GM23338 (cell line): ENCODE data around the gene NUDT21. TPM values are rescaled to one million over a fixed set of nuclear protein-coding genes. Genes with fewer than 3 reads are reported as not detected.

Experiments used
- ATAC-seq: fragments of 200-7000 bp; cut with Tn5 transposase; 3 replicates; pipeline ENCODE4 v1.9.1; 2020
- DNase-seq: peaks from one replicate; pipeline ENCODE4 v3.0.0-alpha.2; 2015; ENCODE audit warnings: low spot score
- H2AFZ ChIP-seq: fragments of 200-600 bp; sonication (generic); 2 replicates; pipeline ENCODE4 v1.8.0; 2016; ENCODE audit warnings: antibody characterized with exemption, mild to moderate bottlenecking, moderate library complexity
- H3F3A ChIP-seq: fragments of 200-600 bp; sonication (generic); replicated peaks from 2 replicates; pipeline ENCODE4 v1.8.0; 2017; ENCODE audit warnings: antibody characterized with exemption, mixed run types, low read depth
- H3K27ac ChIP-seq: fragments of 200-600 bp; sonication (generic); 2 replicates; pipeline ENCODE4 v1.6.1; 2016; ENCODE audit warnings: low read depth
- H3K27me3 ChIP-seq: fragments of 200-600 bp; sonication (generic); 2 replicates; pipeline ENCODE4 v1.8.0; 2016; ENCODE audit warnings: mild to moderate bottlenecking, mixed run types, moderate library complexity; ENCODE audit not compliant: insufficient read depth
- H3K36me3 ChIP-seq: fragments of 200-600 bp; sonication (generic); 2 replicates; pipeline ENCODE4 v1.8.0; 2016; ENCODE audit warnings: mild to moderate bottlenecking; ENCODE audit not compliant: insufficient read depth
- H3K4me1 ChIP-seq: fragments of 200-600 bp; sonication (generic); 2 replicates; pipeline ENCODE4 v1.8.0; 2016; ENCODE audit warnings: mild to moderate bottlenecking, moderate library complexity; ENCODE audit not compliant: insufficient read depth
- H3K4me2 ChIP-seq: fragments of 200-600 bp; sonication (generic); 2 replicates; pipeline ENCODE4 v1.7.1; 2017; ENCODE audit warnings: mixed run types
- H3K4me3 ChIP-seq: fragments of 200-600 bp; sonication (generic); 2 replicates; pipeline ENCODE4 v1.6.1; 2016; ENCODE audit warnings: mixed run types
- H3K79me2 ChIP-seq: fragments of 200-600 bp; sonication (generic); replicated peaks from 2 replicates; pipeline ENCODE4 v1.8.0; 2017; ENCODE audit warnings: mild to moderate bottlenecking; ENCODE audit not compliant: insufficient read depth
- H3K9me2 ChIP-seq: fragments of 200-600 bp; sonication (generic); 2 replicates; pipeline ENCODE4 v1.8.0; 2017; ENCODE audit not compliant: insufficient read depth
- H4K20me1 ChIP-seq: fragments of 200-600 bp; sonication (generic); replicated peaks from 2 replicates; pipeline ENCODE4 v1.8.0; 2017; ENCODE audit warnings: mild to moderate bottlenecking; ENCODE audit not compliant: insufficient read depth
- H3K27ac Mint-ChIP-seq: 2 replicates; pipeline ENCODE4 v1.8.0; 2020; ENCODE audit warnings: inconsistent platforms, mild to moderate bottlenecking, moderate library complexity, mixed read lengths
- H3K27me3 Mint-ChIP-seq: 3 replicates; pipeline ENCODE4 v1.8.0; 2022; ENCODE audit warnings: low read depth, mild to moderate bottlenecking, moderate library complexity, mixed read lengths, inconsistent platforms; ENCODE audit not compliant: insufficient read depth, poor library complexity
- H3K36me3 Mint-ChIP-seq: 3 replicates; pipeline ENCODE4 v1.8.0; 2021; ENCODE audit warnings: low read depth, mild to moderate bottlenecking, inconsistent platforms, moderate library complexity, mixed read lengths
- H3K4me1 Mint-ChIP-seq: 3 replicates; pipeline ENCODE4 v1.8.0; 2020; ENCODE audit warnings: mild to moderate bottlenecking, inconsistent platforms, mixed read lengths
- H3K4me3 Mint-ChIP-seq: 3 replicates; pipeline ENCODE4 v1.8.0; 2021; ENCODE audit warnings: moderate library complexity, mild to moderate bottlenecking, inconsistent platforms, mixed read lengths
- H3K9me3 Mint-ChIP-seq: 3 replicates; pipeline ENCODE4 v1.8.0; 2020; ENCODE audit warnings: moderate library complexity, mild to moderate bottlenecking, inconsistent platforms, mixed read lengths
- CREB1 ChIP-seq: fragments of 250-450 bp; sonication (Bioruptor Pico); IDR thresholded peaks from 2 replicates; pipeline ENCODE4 v1.5.0; 2020; ENCODE audit warnings: low read depth, mild to moderate bottlenecking, moderate library complexity
- EZH2phosphoT487 ChIP-seq: fragments of 200-600 bp; sonication (generic); IDR thresholded peaks from one replicate; pipeline ENCODE4 v1.8.1; 2018; ENCODE audit warnings: antibody characterized with exemption; ENCODE audit not compliant: unreplicated experiment
- JUNB ChIP-seq: IDR thresholded peaks from one replicate; pipeline ENCODE4 v1.6.1; 2016; ENCODE audit warnings: antibody characterized with exemption; ENCODE audit not compliant: unreplicated experiment
- NANOG ChIP-seq: IDR thresholded peaks from 2 replicates; pipeline ENCODE4 v1.6.1; 2016; ENCODE audit warnings: antibody characterized with exemption, borderline replicate concordance
- POLR2AphosphoS5 ChIP-seq: IDR thresholded peaks from 2 replicates; pipeline ENCODE4 v1.6.1; 2016; ENCODE audit warnings: antibody characterized with exemption, low read depth
- STAT1 ChIP-seq: IDR thresholded peaks from one replicate; pipeline ENCODE4 v1.6.1; 2016; ENCODE audit warnings: antibody characterized with exemption; ENCODE audit not compliant: unreplicated experiment
- ZNF114 ChIP-seq: fragments of 250-450 bp; sonication (Bioruptor Pico); IDR thresholded peaks from 2 replicates; pipeline ENCODE4 v1.5.0; 2020; ENCODE audit warnings: mild to moderate bottlenecking, moderate library complexity
- ZNF331 ChIP-seq: fragments of 250-450 bp; sonication (Bioruptor Pico); IDR thresholded peaks from 2 replicates; pipeline ENCODE4 v1.5.0; 2020; ENCODE audit warnings: low read depth, mild to moderate bottlenecking, moderate library complexity
- polyA plus RNA-seq: library from polyadenylated mRNA; unstranded; fragments of >200 nt; fragmentation: Nextera tagmentation; extraction: Ambion mirVana; gene quantifications from 2 replicates; pipeline ENCODE4 v1.2.1, GENCODE V29; 2016
- total RNA-seq: library from RNA; depleted of rRNA; stranded (reverse); fragments of >200 nt; shearing (Covaris generic); gene quantifications from 2 replicates; pipeline ENCODE4 v1.2.3, GENCODE V29; 2014
- TF ChIP-seq, protein P1 (sequence below): fragments of 250-450 bp; sonication (Bioruptor Pico); IDR thresholded peaks from 2 replicates; pipeline ENCODE4 v1.5.0; 2020; ENCODE audit warnings: mild to moderate bottlenecking, moderate library complexity
- TF ChIP-seq, protein P2 (sequence below): IDR thresholded peaks from one replicate; pipeline ENCODE4 v1.6.1; 2018; ENCODE audit warnings: antibody characterized with exemption; ENCODE audit not compliant: unreplicated experiment
- TF ChIP-seq, protein P3 (sequence below), 2 experiments: fragments of 200-600 bp in 1 of 2; sonication (generic) in 1 of 2; conservative IDR thresholded peaks; 2 replicates each; pipeline versions ENCODE4 v1.5.1 to v1.6.1; 2016 to 2017; ENCODE audit warnings: antibody characterized with exemption in 2 of 2, low read depth in 2 of 2, mild to moderate bottlenecking in 2 of 2, moderate library complexity in 1 of 2
- TF ChIP-seq, protein P4 (sequence below): IDR thresholded peaks from 2 replicates; pipeline ENCODE4 v1.6.1; 2016; ENCODE audit warnings: antibody characterized with exemption

The NUDT21 gene
- total and polyA plus RNA-seq, 2 experiments from 2014 or later, result 83.4 to 132 TPM

DNA sequence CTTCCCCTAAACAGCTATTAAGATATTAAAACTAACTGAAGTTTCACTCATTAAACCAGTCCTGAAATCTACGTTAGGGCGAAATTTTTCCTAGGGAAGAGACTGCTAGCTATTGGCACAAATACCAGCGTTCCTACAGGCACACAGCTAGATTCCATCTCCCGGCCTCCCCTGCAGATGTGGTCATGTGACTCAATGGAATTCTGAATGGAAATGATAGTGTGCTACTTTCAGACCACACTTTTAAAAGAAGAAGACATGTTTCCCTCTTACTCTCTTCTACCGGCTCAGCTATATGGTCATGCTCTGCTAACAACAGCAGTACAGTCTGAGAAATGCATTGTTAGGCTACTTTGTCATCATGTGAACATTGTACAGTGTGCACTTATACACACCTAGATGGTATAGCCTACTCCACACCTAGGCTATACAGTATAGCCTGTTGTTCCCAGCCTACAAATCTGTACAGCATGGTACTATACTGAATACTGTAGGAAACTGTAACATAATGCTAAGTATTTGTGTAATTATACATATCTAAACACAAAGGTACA is 31.6 kb upstream of the NUDT21 start (continued):
- TF ChIP-seq, protein P1, sequence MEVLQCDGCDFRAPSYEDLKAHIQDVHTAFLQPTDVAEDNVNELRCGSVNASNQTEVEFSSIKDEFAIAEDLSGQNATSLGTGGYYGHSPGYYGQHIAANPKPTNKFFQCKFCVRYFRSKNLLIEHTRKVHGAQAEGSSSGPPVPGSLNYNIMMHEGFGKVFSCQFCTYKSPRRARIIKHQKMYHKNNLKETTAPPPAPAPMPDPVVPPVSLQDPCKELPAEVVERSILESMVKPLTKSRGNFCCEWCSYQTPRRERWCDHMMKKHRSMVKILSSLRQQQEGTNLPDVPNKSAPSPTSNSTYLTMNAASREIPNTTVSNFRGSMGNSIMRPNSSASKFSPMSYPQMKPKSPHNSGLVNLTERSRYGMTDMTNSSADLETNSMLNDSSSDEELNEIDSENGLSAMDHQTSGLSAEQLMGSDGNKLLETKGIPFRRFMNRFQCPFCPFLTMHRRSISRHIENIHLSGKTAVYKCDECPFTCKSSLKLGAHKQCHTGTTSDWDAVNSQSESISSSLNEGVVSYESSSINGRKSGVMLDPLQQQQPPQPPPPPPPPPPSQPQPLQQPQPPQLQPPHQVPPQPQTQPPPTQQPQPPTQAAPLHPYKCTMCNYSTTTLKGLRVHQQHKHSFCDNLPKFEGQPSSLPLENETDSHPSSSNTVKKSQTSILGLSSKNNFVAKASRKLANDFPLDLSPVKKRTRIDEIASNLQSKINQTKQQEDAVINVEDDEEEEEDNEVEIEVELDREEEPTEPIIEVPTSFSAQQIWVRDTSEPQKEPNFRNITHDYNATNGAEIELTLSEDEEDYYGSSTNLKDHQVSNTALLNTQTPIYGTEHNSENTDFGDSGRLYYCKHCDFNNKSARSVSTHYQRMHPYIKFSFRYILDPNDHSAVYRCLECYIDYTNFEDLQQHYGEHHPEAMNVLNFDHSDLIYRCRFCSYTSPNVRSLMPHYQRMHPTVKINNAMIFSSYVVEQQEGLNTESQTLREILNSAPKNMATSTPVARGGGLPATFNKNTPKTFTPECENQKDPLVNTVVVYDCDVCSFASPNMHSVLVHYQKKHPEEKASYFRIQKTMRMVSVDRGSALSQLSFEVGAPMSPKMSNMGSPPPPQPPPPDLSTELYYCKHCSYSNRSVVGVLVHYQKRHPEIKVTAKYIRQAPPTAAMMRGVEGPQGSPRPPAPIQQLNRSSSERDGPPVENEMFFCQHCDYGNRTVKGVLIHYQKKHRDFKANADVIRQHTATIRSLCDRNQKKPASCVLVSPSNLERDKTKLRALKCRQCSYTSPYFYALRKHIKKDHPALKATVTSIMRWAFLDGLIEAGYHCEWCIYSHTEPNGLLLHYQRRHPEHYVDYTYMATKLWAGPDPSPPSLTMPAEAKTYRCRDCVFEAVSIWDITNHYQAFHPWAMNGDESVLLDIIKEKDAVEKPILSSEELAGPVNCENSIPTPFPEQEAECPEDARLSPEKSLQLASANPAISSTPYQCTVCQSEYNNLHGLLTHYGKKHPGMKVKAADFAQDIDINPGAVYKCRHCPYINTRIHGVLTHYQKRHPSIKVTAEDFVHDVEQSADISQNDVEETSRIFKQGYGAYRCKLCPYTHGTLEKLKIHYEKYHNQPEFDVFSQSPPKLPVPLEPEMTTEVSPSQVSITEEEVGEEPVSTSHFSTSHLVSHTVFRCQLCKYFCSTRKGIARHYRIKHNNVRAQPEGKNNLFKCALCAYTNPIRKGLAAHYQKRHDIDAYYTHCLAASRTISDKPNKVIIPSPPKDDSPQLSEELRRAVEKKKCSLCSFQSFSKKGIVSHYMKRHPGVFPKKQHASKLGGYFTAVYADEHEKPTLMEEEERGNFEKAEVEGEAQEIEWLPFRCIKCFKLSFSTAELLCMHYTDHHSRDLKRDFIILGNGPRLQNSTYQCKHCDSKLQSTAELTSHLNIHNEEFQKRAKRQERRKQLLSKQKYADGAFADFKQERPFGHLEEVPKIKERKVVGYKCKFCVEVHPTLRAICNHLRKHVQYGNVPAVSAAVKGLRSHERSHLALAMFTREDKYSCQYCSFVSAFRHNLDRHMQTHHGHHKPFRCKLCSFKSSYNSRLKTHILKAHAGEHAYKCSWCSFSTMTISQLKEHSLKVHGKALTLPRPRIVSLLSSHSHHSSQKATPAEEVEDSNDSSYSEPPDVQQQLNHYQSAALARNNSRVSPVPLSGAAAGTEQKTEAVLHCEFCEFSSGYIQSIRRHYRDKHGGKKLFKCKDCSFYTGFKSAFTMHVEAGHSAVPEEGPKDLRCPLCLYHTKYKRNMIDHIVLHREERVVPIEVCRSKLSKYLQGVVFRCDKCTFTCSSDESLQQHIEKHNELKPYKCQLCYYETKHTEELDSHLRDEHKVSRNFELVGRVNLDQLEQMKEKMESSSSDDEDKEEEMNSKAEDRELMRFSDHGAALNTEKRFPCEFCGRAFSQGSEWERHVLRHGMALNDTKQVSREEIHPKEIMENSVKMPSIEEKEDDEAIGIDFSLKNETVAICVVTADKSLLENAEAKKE (CRISPR knock-in tag), result no peak

DNA sequence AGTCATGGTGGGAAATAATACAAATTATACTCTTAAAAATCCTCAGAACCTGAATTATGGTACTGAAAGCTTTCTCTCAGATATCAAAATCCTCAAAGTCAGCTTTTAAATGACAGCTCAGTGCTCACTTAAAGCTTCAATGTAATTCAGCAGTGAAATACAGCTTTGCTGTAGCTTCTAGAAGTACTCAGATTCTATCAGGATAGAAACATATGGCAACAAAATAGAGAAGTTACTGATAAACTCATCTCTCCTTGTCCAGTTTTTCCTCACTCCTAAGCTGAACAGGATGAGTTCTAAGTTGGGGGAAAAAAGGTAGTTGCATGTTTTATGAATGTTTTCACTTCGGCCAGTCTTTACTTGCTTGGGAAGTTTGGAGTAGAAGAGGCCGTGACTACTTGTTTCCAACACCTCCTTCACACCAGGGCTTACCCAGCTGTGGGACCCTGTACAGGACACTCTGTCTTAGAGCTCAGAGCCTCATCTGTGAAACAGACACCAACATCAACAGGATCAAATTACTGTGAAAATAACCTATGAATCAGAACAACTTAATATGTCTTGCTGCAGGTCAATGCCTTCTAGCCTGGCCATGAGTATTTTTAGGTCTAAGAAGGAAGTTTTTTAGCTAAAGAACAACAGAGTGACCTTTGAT is 30.5 kb upstream of the NUDT21 start:
- no peak overlapping the region for H2AFZ ChIP-seq
- no peak overlapping the region for H3K4me3 ChIP-seq
- no peaks in the 10 kb centered on the region for H3K27me3 Mint-ChIP-seq
- H3K27ac Mint-ChIP-seq, result no peak overlapping the region
- DNase-seq (no peak), ATAC-seq (no peak)
- H3K4me1 Mint-ChIP-seq, result no peaks in the 10 kb centered on the region; the same call in 2 of the 3 replicates
- H3K9me3 Mint-ChIP-seq, result no peaks in the 10 kb centered on the region
- H4K20me1 ChIP-seq, result no peaks in the 10 kb centered on the region; the same call in 1 of the 2 replicates
- H3F3A ChIP-seq, result no peaks in the 10 kb centered on the region
- H3K79me2 ChIP-seq, result no peaks in the 10 kb centered on the region
- no peak overlapping the region for H3K4me3 Mint-ChIP-seq
- H3K4me1 ChIP-seq, result no peaks in the 10 kb centered on the region; the same call in 1 of the 2 replicates
- no peak overlapping the region for H3K4me2 ChIP-seq
- H3K27ac ChIP-seq, result no peak overlapping the region
- peaks cover 15% of the 10 kb centered on the region for H3K36me3 Mint-ChIP-seq
- H3K27me3 ChIP-seq, result no peaks in the 10 kb centered on the region
- H3K36me3 ChIP-seq, result peaks cover 2% of the 10 kb centered on the region
- no peaks in the 10 kb centered on the region for H3K9me2 ChIP-seq
- TF ChIP-seq NANOG (no peak), JUNB (no peak), ZNF114 (CRISPR knock-in tag) (no peak), ZNF331 (CRISPR knock-in tag) (no peak), CREB1 (CRISPR knock-in tag) (no peak), POLR2AphosphoS5 (no peak), EZH2phosphoT487 (no peak), STAT1 (no peak)
- TF ChIP-seq, protein P2, sequence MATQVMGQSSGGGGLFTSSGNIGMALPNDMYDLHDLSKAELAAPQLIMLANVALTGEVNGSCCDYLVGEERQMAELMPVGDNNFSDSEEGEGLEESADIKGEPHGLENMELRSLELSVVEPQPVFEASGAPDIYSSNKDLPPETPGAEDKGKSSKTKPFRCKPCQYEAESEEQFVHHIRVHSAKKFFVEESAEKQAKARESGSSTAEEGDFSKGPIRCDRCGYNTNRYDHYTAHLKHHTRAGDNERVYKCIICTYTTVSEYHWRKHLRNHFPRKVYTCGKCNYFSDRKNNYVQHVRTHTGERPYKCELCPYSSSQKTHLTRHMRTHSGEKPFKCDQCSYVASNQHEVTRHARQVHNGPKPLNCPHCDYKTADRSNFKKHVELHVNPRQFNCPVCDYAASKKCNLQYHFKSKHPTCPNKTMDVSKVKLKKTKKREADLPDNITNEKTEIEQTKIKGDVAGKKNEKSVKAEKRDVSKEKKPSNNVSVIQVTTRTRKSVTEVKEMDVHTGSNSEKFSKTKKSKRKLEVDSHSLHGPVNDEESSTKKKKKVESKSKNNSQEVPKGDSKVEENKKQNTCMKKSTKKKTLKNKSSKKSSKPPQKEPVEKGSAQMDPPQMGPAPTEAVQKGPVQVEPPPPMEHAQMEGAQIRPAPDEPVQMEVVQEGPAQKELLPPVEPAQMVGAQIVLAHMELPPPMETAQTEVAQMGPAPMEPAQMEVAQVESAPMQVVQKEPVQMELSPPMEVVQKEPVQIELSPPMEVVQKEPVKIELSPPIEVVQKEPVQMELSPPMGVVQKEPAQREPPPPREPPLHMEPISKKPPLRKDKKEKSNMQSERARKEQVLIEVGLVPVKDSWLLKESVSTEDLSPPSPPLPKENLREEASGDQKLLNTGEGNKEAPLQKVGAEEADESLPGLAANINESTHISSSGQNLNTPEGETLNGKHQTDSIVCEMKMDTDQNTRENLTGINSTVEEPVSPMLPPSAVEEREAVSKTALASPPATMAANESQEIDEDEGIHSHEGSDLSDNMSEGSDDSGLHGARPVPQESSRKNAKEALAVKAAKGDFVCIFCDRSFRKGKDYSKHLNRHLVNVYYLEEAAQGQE, result no peak
- TF ChIP-seq, protein P3, sequence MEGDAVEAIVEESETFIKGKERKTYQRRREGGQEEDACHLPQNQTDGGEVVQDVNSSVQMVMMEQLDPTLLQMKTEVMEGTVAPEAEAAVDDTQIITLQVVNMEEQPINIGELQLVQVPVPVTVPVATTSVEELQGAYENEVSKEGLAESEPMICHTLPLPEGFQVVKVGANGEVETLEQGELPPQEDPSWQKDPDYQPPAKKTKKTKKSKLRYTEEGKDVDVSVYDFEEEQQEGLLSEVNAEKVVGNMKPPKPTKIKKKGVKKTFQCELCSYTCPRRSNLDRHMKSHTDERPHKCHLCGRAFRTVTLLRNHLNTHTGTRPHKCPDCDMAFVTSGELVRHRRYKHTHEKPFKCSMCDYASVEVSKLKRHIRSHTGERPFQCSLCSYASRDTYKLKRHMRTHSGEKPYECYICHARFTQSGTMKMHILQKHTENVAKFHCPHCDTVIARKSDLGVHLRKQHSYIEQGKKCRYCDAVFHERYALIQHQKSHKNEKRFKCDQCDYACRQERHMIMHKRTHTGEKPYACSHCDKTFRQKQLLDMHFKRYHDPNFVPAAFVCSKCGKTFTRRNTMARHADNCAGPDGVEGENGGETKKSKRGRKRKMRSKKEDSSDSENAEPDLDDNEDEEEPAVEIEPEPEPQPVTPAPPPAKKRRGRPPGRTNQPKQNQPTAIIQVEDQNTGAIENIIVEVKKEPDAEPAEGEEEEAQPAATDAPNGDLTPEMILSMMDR (conservative IDR thresholded peaks at IDR 0.05; ENCODE audit: low read depth in 2 of 2), result no peak
- TF ChIP-seq, protein P4, sequence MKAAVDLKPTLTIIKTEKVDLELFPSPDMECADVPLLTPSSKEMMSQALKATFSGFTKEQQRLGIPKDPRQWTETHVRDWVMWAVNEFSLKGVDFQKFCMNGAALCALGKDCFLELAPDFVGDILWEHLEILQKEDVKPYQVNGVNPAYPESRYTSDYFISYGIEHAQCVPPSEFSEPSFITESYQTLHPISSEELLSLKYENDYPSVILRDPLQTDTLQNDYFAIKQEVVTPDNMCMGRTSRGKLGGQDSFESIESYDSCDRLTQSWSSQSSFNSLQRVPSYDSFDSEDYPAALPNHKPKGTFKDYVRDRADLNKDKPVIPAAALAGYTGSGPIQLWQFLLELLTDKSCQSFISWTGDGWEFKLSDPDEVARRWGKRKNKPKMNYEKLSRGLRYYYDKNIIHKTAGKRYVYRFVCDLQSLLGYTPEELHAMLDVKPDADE, result no peak
